Islet of Langerhans (tissue), 1 donor: Measurements from ENCODE around the gene SF3B3.

Source experiments
- FAIRE-seq: peaks from one replicate; lab custom pipeline; 2011; peaks lifted over from hg19 to GRCh38; lab: Jason Lieb, UNC

Gene SF3B3

GRCh38 chr16:70590722-70591415 lies 67.3 kb downstream of the SF3B3 start:
- no peak for FAIRE-seq

GRCh38 chr16:70591615-70592014 lies 68.0 kb downstream of the SF3B3 start:
- FAIRE-seq, result no peak

- no peak for FAIRE-seq
Observed at GRCh38 chr16:70592106-70592571, 68.5 kb downstream of the SF3B3 start.

GRCh38 chr16:70593544-70593943 lies 69.9 kb downstream of the SF3B3 start:
- no peak for FAIRE-seq

GRCh38 chr16:70594569-70594968 lies 71.0 kb downstream of the SF3B3 start:
- FAIRE-seq, result no peak

- FAIRE-seq, result no peak
Observed at GRCh38 chr16:70597135-70597835, 73.7 kb downstream of the SF3B3 start.

GRCh38 chr16:70598937-70599503 lies 75.4 kb downstream of the SF3B3 start:
- FAIRE-seq, result no peak

- no peak for FAIRE-seq
Observed at GRCh38 chr16:70600730-70601129, 77.1 kb downstream of the SF3B3 start.

- FAIRE-seq, result no peak
Observed at GRCh38 chr16:70601576-70602575, 78.3 kb downstream of the SF3B3 start.

GRCh38 chr16:70602831-70603230 lies 79.2 kb downstream of the SF3B3 start:
- no peak for FAIRE-seq

- FAIRE-seq, result no peak
Observed at GRCh38 chr16:70604407-70605282, 81.0 kb downstream of the SF3B3 start.

- no peak for FAIRE-seq
Observed at GRCh38 chr16:70605283-70605657, 81.7 kb downstream of the SF3B3 start.

- no peak for FAIRE-seq
Observed at GRCh38 chr16:70608521-70608920, 84.9 kb downstream of the SF3B3 start.

- no peak for FAIRE-seq
Observed at GRCh38 chr16:70610273-70611223, 86.9 kb downstream of the SF3B3 start.

GRCh38 chr16:70611224-70611598 lies 87.6 kb downstream of the SF3B3 start:
- FAIRE-seq, result no peak

- FAIRE-seq, result no peak
Observed at GRCh38 chr16:70611785-70612303, 88.2 kb downstream of the SF3B3 start.

- no peak for FAIRE-seq
Observed at GRCh38 chr16:70612931-70613330, 89.3 kb downstream of the SF3B3 start.

GRCh38 chr16:70614208-70614951 lies 90.8 kb downstream of the SF3B3 start:
- no peak for FAIRE-seq

GRCh38 chr16:70615945-70616344 lies 92.3 kb downstream of the SF3B3 start:
- FAIRE-seq, result no peak
